HEK293 (cell line): ENCODE measurements around the gene TEF.

Source experiments
- ZNF133 ChIP-seq: fragments of 450-650 bp; formaldehyde crosslinking; IDR thresholded peaks from 2 replicates; pipeline ENCODE4 v1.5.1; 2016; ENCODE audit warnings: missing biosample characterization, missing genetic modification characterization
- ZNF138 ChIP-seq: fragments of 450-650 bp; formaldehyde crosslinking; IDR thresholded peaks from 2 replicates; pipeline ENCODE4 v1.5.1; 2016; ENCODE audit warnings: missing biosample characterization, missing genetic modification characterization, borderline replicate concordance
- ZNF174 ChIP-seq: fragments of 450-650 bp; formaldehyde crosslinking; IDR thresholded peaks from 2 replicates; pipeline ENCODE4 v1.5.0; 2017; ENCODE audit warnings: missing biosample characterization, mild to moderate bottlenecking, missing genetic modification characterization
- ZNF211 ChIP-seq: fragments of 450-650 bp; formaldehyde crosslinking; IDR thresholded peaks from 2 replicates; pipeline ENCODE4 v1.5.1; 2016; ENCODE audit warnings: low read depth, missing biosample characterization, missing genetic modification characterization
- ZNF24 ChIP-seq: fragments of 450-650 bp; formaldehyde crosslinking; IDR thresholded peaks from 2 replicates; pipeline ENCODE4 v1.5.1; 2016; ENCODE audit warnings: missing biosample characterization, missing genetic modification characterization
- ZNF248 ChIP-seq: fragments of 450-650 bp; formaldehyde crosslinking; IDR thresholded peaks from 2 replicates; pipeline ENCODE4 v1.5.1; 2017; ENCODE audit warnings: missing biosample characterization, missing genetic modification characterization
- ZNF266 ChIP-seq: fragments of 450-650 bp; formaldehyde crosslinking; IDR thresholded peaks from 2 replicates; pipeline ENCODE4 v1.5.1; 2016; ENCODE audit warnings: missing biosample characterization, missing genetic modification characterization, low read depth
- ZNF513 ChIP-seq: fragments of 450-650 bp; IDR thresholded peaks from 2 replicates; pipeline ENCODE4 v1.5.1; 2018; ENCODE audit warnings: missing biosample characterization, missing genetic modification characterization
- ZNF518A ChIP-seq: fragments of 450-650 bp; formaldehyde crosslinking; conservative IDR thresholded peaks from 2 replicates; pipeline ENCODE4 v1.5.1; 2016; ENCODE audit warnings: low read depth, missing biosample characterization, missing genetic modification characterization
- ZNF521 ChIP-seq: fragments of 450-650 bp; formaldehyde crosslinking; IDR thresholded peaks from 2 replicates; pipeline ENCODE4 v1.5.1; 2017; ENCODE audit warnings: missing biosample characterization, mild to moderate bottlenecking, missing genetic modification characterization
- ZNF561 ChIP-seq: fragments of 450-650 bp; IDR thresholded peaks from 2 replicates; pipeline ENCODE4 v1.5.1; 2018; ENCODE audit warnings: missing biosample characterization, missing genetic modification characterization, borderline replicate concordance
- ZNF621 ChIP-seq: fragments of 450-650 bp; formaldehyde crosslinking; IDR thresholded peaks from 2 replicates; pipeline ENCODE4 v1.5.1; 2017; ENCODE audit warnings: missing biosample characterization, missing genetic modification characterization
- ZNF654 ChIP-seq: fragments of 450-650 bp; formaldehyde crosslinking; IDR thresholded peaks from 2 replicates; pipeline ENCODE4 v1.5.1; 2016; ENCODE audit warnings: low read depth, missing biosample characterization, missing genetic modification characterization
- ZNF707 ChIP-seq: fragments of 450-650 bp; formaldehyde crosslinking; IDR thresholded peaks from 2 replicates; pipeline ENCODE4 v1.5.1; 2016; ENCODE audit warnings: missing biosample characterization, missing genetic modification characterization
- ZNF843 ChIP-seq: fragments of 450-650 bp; formaldehyde crosslinking; IDR thresholded peaks from 2 replicates; pipeline ENCODE4 v1.5.1; 2016; ENCODE audit warnings: missing biosample characterization, missing genetic modification characterization
- ZXDB ChIP-seq: fragments of 450-650 bp; formaldehyde crosslinking; IDR thresholded peaks from 2 replicates; pipeline ENCODE4 v1.5.1; 2016; ENCODE audit warnings: missing biosample characterization, missing genetic modification characterization
- TF ChIP-seq, protein P1 (sequence below): fragments of 450-650 bp; formaldehyde crosslinking; IDR thresholded peaks from 2 replicates; pipeline ENCODE4 v1.5.1; 2016; ENCODE audit warnings: missing biosample characterization, missing genetic modification characterization, borderline replicate concordance
- TF ChIP-seq, protein P2 (sequence below): fragments of 450-650 bp; formaldehyde crosslinking; IDR thresholded peaks from 2 replicates; pipeline ENCODE4 v1.5.1; 2016; ENCODE audit warnings: missing biosample characterization, missing genetic modification characterization
- TF ChIP-seq, protein P3 (sequence below): fragments of 450-650 bp; formaldehyde crosslinking; IDR thresholded peaks from 2 replicates; pipeline ENCODE4 v1.5.1; 2017; ENCODE audit warnings: missing biosample characterization, mild to moderate bottlenecking, missing genetic modification characterization, moderate library complexity
- TF ChIP-seq, protein P4 (sequence below): fragments of 450-650 bp; formaldehyde crosslinking; IDR thresholded peaks from 2 replicates; pipeline ENCODE4 v1.5.1; 2016; ENCODE audit warnings: missing biosample characterization, missing genetic modification characterization

The TEF gene

GRCh38 chr22:41367039-41367679 lies 14.6 kb upstream of the TEF start (continued):
- TF ChIP-seq, protein P1, sequence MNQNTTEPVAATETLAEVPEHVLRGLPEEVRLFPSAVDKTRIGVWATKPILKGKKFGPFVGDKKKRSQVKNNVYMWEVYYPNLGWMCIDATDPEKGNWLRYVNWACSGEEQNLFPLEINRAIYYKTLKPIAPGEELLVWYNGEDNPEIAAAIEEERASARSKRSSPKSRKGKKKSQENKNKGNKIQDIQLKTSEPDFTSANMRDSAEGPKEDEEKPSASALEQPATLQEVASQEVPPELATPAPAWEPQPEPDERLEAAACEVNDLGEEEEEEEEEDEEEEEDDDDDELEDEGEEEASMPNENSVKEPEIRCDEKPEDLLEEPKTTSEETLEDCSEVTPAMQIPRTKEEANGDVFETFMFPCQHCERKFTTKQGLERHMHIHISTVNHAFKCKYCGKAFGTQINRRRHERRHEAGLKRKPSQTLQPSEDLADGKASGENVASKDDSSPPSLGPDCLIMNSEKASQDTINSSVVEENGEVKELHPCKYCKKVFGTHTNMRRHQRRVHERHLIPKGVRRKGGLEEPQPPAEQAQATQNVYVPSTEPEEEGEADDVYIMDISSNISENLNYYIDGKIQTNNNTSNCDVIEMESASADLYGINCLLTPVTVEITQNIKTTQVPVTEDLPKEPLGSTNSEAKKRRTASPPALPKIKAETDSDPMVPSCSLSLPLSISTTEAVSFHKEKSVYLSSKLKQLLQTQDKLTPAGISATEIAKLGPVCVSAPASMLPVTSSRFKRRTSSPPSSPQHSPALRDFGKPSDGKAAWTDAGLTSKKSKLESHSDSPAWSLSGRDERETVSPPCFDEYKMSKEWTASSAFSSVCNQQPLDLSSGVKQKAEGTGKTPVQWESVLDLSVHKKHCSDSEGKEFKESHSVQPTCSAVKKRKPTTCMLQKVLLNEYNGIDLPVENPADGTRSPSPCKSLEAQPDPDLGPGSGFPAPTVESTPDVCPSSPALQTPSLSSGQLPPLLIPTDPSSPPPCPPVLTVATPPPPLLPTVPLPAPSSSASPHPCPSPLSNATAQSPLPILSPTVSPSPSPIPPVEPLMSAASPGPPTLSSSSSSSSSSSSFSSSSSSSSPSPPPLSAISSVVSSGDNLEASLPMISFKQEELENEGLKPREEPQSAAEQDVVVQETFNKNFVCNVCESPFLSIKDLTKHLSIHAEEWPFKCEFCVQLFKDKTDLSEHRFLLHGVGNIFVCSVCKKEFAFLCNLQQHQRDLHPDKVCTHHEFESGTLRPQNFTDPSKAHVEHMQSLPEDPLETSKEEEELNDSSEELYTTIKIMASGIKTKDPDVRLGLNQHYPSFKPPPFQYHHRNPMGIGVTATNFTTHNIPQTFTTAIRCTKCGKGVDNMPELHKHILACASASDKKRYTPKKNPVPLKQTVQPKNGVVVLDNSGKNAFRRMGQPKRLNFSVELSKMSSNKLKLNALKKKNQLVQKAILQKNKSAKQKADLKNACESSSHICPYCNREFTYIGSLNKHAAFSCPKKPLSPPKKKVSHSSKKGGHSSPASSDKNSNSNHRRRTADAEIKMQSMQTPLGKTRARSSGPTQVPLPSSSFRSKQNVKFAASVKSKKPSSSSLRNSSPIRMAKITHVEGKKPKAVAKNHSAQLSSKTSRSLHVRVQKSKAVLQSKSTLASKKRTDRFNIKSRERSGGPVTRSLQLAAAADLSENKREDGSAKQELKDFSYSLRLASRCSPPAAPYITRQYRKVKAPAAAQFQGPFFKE (tag by site-specific recombination): no peak
- TF ChIP-seq ZNF621 (tag by site-specific recombination) (no peak), ZNF133 (no peak), ZNF211 (tag by site-specific recombination) (no peak), ZNF518A (tag by site-specific recombination) (no peak), ZNF174 (tag by site-specific recombination) (no peak), ZNF266 (tag by site-specific recombination) (no peak), ZNF513 (no peak), ZNF138 (tag by site-specific recombination) (no peak), ZXDB (tag by site-specific recombination) (peak; percentile 87), ZNF843 (tag by site-specific recombination) (no peak), ZNF654 (tag by site-specific recombination) (no peak), ZNF248 (tag by site-specific recombination) (no peak), ZNF521 (no peak), ZNF707 (tag by site-specific recombination) (no peak), ZNF561 (tag by site-specific recombination) (peak; percentile 97), ZNF24 (tag by site-specific recombination) (no peak)
- TF ChIP-seq, protein P2, sequence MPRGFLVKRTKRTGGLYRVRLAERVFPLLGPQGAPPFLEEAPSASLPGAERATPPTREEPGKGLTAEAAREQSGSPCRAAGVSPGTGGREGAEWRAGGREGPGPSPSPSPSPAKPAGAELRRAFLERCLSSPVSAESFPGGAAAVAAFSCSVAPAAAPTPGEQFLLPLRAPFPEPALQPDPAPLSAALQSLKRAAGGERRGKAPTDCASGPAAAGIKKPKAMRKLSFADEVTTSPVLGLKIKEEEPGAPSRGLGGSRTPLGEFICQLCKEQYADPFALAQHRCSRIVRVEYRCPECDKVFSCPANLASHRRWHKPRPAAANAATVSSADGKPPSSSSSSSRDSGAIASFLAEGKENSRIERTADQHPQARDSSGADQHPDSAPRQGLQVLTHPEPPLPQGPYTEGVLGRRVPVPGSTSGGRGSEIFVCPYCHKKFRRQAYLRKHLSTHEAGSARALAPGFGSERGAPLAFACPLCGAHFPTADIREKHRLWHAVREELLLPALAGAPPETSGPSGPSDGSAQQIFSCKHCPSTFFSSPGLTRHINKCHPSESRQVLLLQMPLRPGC (tag by site-specific recombination): peak; percentile 71; the same call in 1 of the 2 replicates
- TF ChIP-seq, protein P3, sequence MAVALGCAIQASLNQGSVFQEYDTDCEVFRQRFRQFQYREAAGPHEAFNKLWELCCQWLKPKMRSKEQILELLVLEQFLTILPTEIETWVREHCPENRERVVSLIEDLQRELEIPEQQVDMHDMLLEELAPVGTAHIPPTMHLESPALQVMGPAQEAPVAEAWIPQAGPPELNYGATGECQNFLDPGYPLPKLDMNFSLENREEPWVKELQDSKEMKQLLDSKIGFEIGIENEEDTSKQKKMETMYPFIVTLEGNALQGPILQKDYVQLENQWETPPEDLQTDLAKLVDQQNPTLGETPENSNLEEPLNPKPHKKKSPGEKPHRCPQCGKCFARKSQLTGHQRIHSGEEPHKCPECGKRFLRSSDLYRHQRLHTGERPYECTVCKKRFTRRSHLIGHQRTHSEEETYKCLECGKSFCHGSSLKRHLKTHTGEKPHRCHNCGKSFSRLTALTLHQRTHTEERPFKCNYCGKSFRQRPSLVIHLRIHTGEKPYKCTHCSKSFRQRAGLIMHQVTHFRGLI: peak; percentile 77
- TF ChIP-seq, protein P4, sequence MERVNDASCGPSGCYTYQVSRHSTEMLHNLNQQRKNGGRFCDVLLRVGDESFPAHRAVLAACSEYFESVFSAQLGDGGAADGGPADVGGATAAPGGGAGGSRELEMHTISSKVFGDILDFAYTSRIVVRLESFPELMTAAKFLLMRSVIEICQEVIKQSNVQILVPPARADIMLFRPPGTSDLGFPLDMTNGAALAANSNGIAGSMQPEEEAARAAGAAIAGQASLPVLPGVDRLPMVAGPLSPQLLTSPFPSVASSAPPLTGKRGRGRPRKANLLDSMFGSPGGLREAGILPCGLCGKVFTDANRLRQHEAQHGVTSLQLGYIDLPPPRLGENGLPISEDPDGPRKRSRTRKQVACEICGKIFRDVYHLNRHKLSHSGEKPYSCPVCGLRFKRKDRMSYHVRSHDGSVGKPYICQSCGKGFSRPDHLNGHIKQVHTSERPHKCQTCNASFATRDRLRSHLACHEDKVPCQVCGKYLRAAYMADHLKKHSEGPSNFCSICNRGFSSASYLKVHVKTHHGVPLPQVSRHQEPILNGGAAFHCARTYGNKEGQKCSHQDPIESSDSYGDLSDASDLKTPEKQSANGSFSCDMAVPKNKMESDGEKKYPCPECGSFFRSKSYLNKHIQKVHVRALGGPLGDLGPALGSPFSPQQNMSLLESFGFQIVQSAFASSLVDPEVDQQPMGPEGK (tag by site-specific recombination): peak; percentile 97
